CD4-positive, alpha-beta memory T cell (primary cell): ENCODE measurements around the gene OR14A16. TPM values are rescaled to one million over a fixed set of nuclear protein-coding genes. Genes with fewer than 3 reads are reported as not detected.

Experiments used
- CTCF ChIA-PET: fragments of 350-600 bp; sonication (Branson Sonifier 250); formaldehyde crosslinking; loops from one replicate; lab custom pipeline; 2021; ENCODE audit warnings: inconsistent platforms; ENCODE audit not compliant: partially characterized antibody; lab: Charles Lee
- POLR2A ChIA-PET: fragments of 350-600 bp; sonication (Branson Sonifier 250); formaldehyde crosslinking; loops from one replicate; lab custom pipeline; 2021; ENCODE audit not compliant: partially characterized antibody; lab: Charles Lee
- DNase-seq, 5 donors: peaks; one replicate each; pipeline versions ENCODE4 v3.0.0 to v3.0.0-alpha.2; 2020 to 2022; ENCODE audit warnings: mixed read lengths in 1 of 5
- H3K27ac ChIP-seq: one replicate; pipeline ENCODE4 v1.7.0; 2013; ENCODE audit warnings: low read depth, low read length
- H3K27me3 ChIP-seq: 2 replicates; pipeline ENCODE4 v1.7.0; 2013; ENCODE audit warnings: mild to moderate bottlenecking, low read length, moderate library complexity; ENCODE audit not compliant: insufficient read depth
- H3K36me3 ChIP-seq: 2 replicates; pipeline ENCODE4 v1.7.0; 2013; ENCODE audit warnings: mild to moderate bottlenecking, low read length, moderate library complexity; ENCODE audit not compliant: insufficient read depth
- H3K4me1 ChIP-seq: 2 replicates; pipeline ENCODE4 v1.7.0; 2013; ENCODE audit warnings: mild to moderate bottlenecking, low read length, moderate library complexity; ENCODE audit not compliant: insufficient read depth
- H3K4me3 ChIP-seq, 2 donors: one replicate each; pipeline ENCODE4 v1.7.0; 2013; ENCODE audit warnings: low read length in 2 of 2, mild to moderate bottlenecking in 1 of 2
- H3K9me3 ChIP-seq, 2 donors: one replicate each; pipeline ENCODE4 v1.7.0; 2013; ENCODE audit warnings: low read length in 2 of 2, control low read depth in 1 of 2; ENCODE audit not compliant: control insufficient read depth in 1 of 2
- H3K27ac Mint-ChIP-seq, 7 donors: one replicate each; pipeline ENCODE4 v1.8.0; 2020 to 2021; ENCODE audit warnings: mixed read lengths in 7 of 7, mild to moderate bottlenecking in 6 of 7, inconsistent platforms in 3 of 7, moderate library complexity in 3 of 7
- H3K27me3 Mint-ChIP-seq, 2 donors: one replicate each; pipeline ENCODE4 v1.8.0; 2020 to 2021; ENCODE audit warnings: mixed read lengths in 2 of 2
- H3K36me3 Mint-ChIP-seq, 2 donors: one replicate each; pipeline ENCODE4 v1.8.0; 2020 to 2021; ENCODE audit warnings: mixed read lengths in 2 of 2, inconsistent platforms in 1 of 2, mild to moderate bottlenecking in 1 of 2
- H3K4me1 Mint-ChIP-seq, 4 donors: one replicate each; pipeline ENCODE4 v1.8.0; 2020 to 2021; ENCODE audit warnings: mixed read lengths in 4 of 4, mild to moderate bottlenecking in 1 of 4
- H3K4me3 Mint-ChIP-seq, 8 donors: one replicate each; pipeline ENCODE4 v1.8.0; 2020 to 2021; ENCODE audit warnings: mixed read lengths in 8 of 8, mild to moderate bottlenecking in 7 of 8, moderate library complexity in 6 of 8, inconsistent platforms in 3 of 8
- H3K9me3 Mint-ChIP-seq, 8 donors: one replicate each; pipeline ENCODE4 v1.8.0; 2020 to 2021; ENCODE audit warnings: mixed read lengths in 8 of 8, mild to moderate bottlenecking in 5 of 8, inconsistent platforms in 3 of 8, moderate library complexity in 1 of 8
- intact Hi-C: fragments of 100-400 bp; cut with micrococcal nuclease; formaldehyde crosslinking; loops from one replicate; pipeline ENCODE4 v1.15.1; 2023
- polyA plus RNA-seq, 2 donors: library from polyadenylated mRNA; unstranded; fragments of 300-500 nt; fragmentation: Illumina TruSeq; gene quantifications; one replicate each; pipeline ENCODE4 v1.2.3, GENCODE V29; 2021
- total RNA-seq, 2 experiments: library from RNA; stranded (reverse); gene quantifications; one replicate each; pipeline ENCODE4 v1.2.3, GENCODE V29; 2021

OR14A16 gene, protein sequence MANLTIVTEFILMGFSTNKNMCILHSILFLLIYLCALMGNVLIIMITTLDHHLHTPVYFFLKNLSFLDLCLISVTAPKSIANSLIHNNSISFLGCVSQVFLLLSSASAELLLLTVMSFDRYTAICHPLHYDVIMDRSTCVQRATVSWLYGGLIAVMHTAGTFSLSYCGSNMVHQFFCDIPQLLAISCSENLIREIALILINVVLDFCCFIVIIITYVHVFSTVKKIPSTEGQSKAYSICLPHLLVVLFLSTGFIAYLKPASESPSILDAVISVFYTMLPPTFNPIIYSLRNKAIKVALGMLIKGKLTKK
- total RNA-seq (not detected), polyA plus RNA-seq (not detected)

- CTCF ChIA-PET: no interaction called here
- Histone ChIP-seq H3K4me1 (no peaks in the 10 kb centered on the region), H3K4me3 (no peak within 1 kb of the TSS), H3K27me3 (no peaks in the 10 kb centered on the region), H3K9me3 (no peaks in the 10 kb centered on the region), H3K36me3 (no peaks in the 10 kb centered on the region), H3K27ac (no peak within 1 kb of the TSS)
- Mint-ChIP-seq H3K27ac (no peak within 1 kb of the TSS), H3K27me3 (no peaks in the 10 kb centered on the region), H3K4me3 (no peak within 1 kb of the TSS), H3K9me3 (no peaks in the 10 kb centered on the region), H3K36me3 (no peaks in the 10 kb centered on the region), H3K4me1 (peaks cover 0 to 2% (median under 1%) of the 10 kb centered on the region in 4 donors)
- POLR2A ChIA-PET: no interaction called here
- DNase-seq: no peak
- intact Hi-C loops: no loop called here
These were observed at the start of gene OR14A16 for GRCh38 chr1:247824023-247824422. OR14A16 (minus strand) TSS chr1:247824119; CDS start chr1:247815729, 8,390 bp downstream.

GRCh38 chr1:247865416-247865815 lies 41.5 kb upstream of the OR14A16 start:
- Histone ChIP-seq H3K36me3 (no peaks in the 10 kb centered on the region), H3K4me3 (no peak overlapping the region), H3K27me3 (no peaks in the 10 kb centered on the region), H3K27ac (no peak overlapping the region), H3K4me1 (no peaks in the 10 kb centered on the region), H3K9me3 (no peaks in the 10 kb centered on the region)
- ChIA-PET POLR2A (no interaction called here), CTCF (no interaction called here)
- H3K36me3 Mint-ChIP-seq: no peaks in the 10 kb centered on the region
- H3K27ac Mint-ChIP-seq: no peak overlapping the region
- peaks cover 0 to 10% (median 0%) of the 10 kb centered on the region in 8 donors for H3K9me3 Mint-ChIP-seq
- peaks cover 8% of the 10 kb centered on the region in 2 donors for H3K27me3 Mint-ChIP-seq
- H3K4me1 Mint-ChIP-seq: no peaks in the 10 kb centered on the region
- no peak for DNase-seq
- H3K4me3 Mint-ChIP-seq: no peak overlapping the region
- intact Hi-C loops: no loop called here

DNA sequence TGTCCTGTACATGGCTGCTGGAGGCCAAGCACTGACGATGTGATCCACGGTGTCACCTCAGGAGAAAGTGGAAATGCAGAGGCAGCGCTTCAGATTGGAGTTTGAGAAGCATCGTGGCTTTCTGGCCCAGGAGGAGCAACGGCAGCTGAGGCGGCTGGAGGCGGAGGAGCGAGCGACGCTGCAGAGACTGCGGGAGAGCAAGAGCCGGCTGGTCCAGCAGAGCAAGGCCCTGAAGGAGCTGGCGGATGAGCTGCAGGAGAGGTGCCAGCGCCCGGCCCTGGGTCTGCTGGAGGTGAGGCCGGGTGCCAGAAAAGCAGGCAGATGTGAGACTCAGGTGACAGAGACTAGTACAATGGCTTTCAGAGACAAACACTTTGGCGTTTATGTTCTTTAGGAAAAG lies 40.7 kb upstream of the OR14A16 start:
- Mint-ChIP-seq H3K27ac (no peak overlapping the region), H3K36me3 (no peaks in the 10 kb centered on the region), H3K4me1 (no peaks in the 10 kb centered on the region), H3K4me3 (no peak overlapping the region), H3K9me3 (peaks cover 0 to 8% (median under 1%) of the 10 kb centered on the region in 8 donors), H3K27me3 (peaks cover 8% of the 10 kb centered on the region in 2 donors)
- Histone ChIP-seq H3K9me3 (no peaks in the 10 kb centered on the region), H3K4me1 (no peaks in the 10 kb centered on the region), H3K4me3 (no peak overlapping the region), H3K27ac (no peak overlapping the region), H3K36me3 (no peaks in the 10 kb centered on the region), H3K27me3 (no peaks in the 10 kb centered on the region)
- ChIA-PET POLR2A (no interaction called here), CTCF (no interaction called here)
- intact Hi-C loops: no loop called here
- no peak for DNase-seq

GRCh38 chr1:247862756-247863155 lies 38.8 kb upstream of the OR14A16 start:
- no peak for DNase-seq
- intact Hi-C loops: no loop called here
- Mint-ChIP-seq H3K4me1 (peaks cover 3 to 6% (median 5%) of the 10 kb centered on the region in 4 donors), H3K9me3 (peaks cover 0 to 8% (median 0%) of the 10 kb centered on the region in 8 donors), H3K27ac (peak overlapping the region in 1 of 7 donors; percentile 59), H3K4me3 (no peak overlapping the region), H3K36me3 (no peaks in the 10 kb centered on the region), H3K27me3 (peaks cover 13 to 20% of the 10 kb centered on the region in 2 donors)
- CTCF ChIA-PET: interaction anchor here (1.3 kb wide), 1 partner anchor 12 kb away, joined by 3 read pairs; no protein-coding TSS in a partner anchor
- H3K27ac ChIP-seq: no peak overlapping the region
- H3K27me3 ChIP-seq: peaks cover 5% of the 10 kb centered on the region
- H3K4me1 ChIP-seq: no peaks in the 10 kb centered on the region
- H3K9me3 ChIP-seq: no peaks in the 10 kb centered on the region
- POLR2A ChIA-PET: no interaction called here
- H3K4me3 ChIP-seq: no peak overlapping the region
- no peaks in the 10 kb centered on the region for H3K36me3 ChIP-seq

GRCh38 chr1:247857985-247858619 lies 34.2 kb upstream of the OR14A16 start:
- no peak overlapping the region for H3K4me3 ChIP-seq
- no peak for DNase-seq
- H3K27ac Mint-ChIP-seq: no peak overlapping the region
- peaks cover 28 to 31% of the 10 kb centered on the region in 2 donors for H3K27me3 Mint-ChIP-seq
- no peaks in the 10 kb centered on the region for H3K36me3 ChIP-seq
- peak overlapping the region; percentile 72 to 81 (median 76) for H3K4me3 Mint-ChIP-seq
- peaks cover 5 to 15% (median 8%) of the 10 kb centered on the region in 4 donors for H3K4me1 Mint-ChIP-seq
- H3K9me3 Mint-ChIP-seq: peaks cover 0 to 8% (median 0%) of the 10 kb centered on the region in 8 donors
- no peak overlapping the region for H3K27ac ChIP-seq
- intact Hi-C loops: no loop called here
- no peaks in the 10 kb centered on the region for H3K36me3 Mint-ChIP-seq
- peaks cover 5% of the 10 kb centered on the region for H3K27me3 ChIP-seq
- no peaks in the 10 kb centered on the region for H3K4me1 ChIP-seq
- POLR2A ChIA-PET: no interaction called here
- CTCF ChIA-PET: no interaction called here
- no peaks in the 10 kb centered on the region for H3K9me3 ChIP-seq

GRCh38 chr1:247857069-247857984 lies 33.4 kb upstream of the OR14A16 start, which contains the start of gene TRIM58:
TRIM58 (plus strand) TSS chr1:247857187; CDS start chr1:247857247, 60 bp downstream.
- Histone ChIP-seq H3K36me3 (no peaks in the 10 kb centered on the region), H3K4me3 (no peak within 1 kb of the TSS), H3K9me3 (no peaks in the 10 kb centered on the region), H3K27me3 (peaks cover 5% of the 10 kb centered on the region), H3K27ac (no peak within 1 kb of the TSS), H3K4me1 (no peaks in the 10 kb centered on the region)
- H3K9me3 Mint-ChIP-seq: peaks cover 0 to 8% (median 0%) of the 10 kb centered on the region in 8 donors
- H3K4me1 Mint-ChIP-seq: peaks cover 5 to 15% (median 8%) of the 10 kb centered on the region in 4 donors
- ChIA-PET POLR2A (no interaction called here), CTCF (no interaction called here)
- H3K27ac Mint-ChIP-seq: no peak within 1 kb of the TSS
- H3K36me3 Mint-ChIP-seq: no peaks in the 10 kb centered on the region
- peak in 2 of 5 donors; percentile 0 to 3 for DNase-seq
- H3K27me3 Mint-ChIP-seq: peaks cover 25 to 28% of the 10 kb centered on the region in 2 donors
- intact Hi-C loops: no loop called here
- peak within 1 kb of the TSS; percentile 72 to 81 (median 76) for H3K4me3 Mint-ChIP-seq
